ENCODE measurements around the gene CCR3. TPM values are rescaled to one million over a fixed set of nuclear protein-coding genes. Genes with fewer than 3 reads are reported as not detected.
"Not testable (repeated sequence)": the region's sequence is repeated elsewhere in the genome, so short reads cannot be mapped to it uniquely, and the experiment has no call there.

The CCR3 gene
- polyA plus RNA-seq (ENCODE audit: insufficient read length in 4 of 4): under 1 TPM in 1 of 4 donors, not detected in 3; 0.27 TPM

DNA sequence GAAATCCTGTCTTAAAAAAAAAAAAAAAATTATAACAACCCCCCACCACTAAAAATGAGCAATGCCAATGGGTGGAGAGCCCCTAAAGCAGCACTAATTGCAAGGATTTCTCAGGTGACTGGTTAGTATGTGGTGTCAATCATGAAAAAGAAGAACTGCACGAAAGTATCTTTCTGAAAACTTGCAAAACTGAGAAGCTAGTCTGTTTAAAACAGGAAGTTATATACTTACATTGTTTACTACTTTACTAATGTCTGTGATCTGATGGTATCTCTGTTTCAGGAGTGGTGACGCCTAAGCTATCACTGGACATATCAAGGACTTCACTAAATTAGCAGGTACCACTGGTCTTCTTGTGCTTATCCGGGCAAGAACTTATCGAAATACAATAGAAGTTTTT lies at the start of gene CCR3:
Gene CCR3 (plus strand): TSS at position 341 of the 400 bp plus-strand sequence. CDS start 22,699 bp downstream, outside the sequence.
- no peak for DNase-seq (ENCODE audit: low read depth in 4 of 4, low spot score in 3 of 4)

DNA sequence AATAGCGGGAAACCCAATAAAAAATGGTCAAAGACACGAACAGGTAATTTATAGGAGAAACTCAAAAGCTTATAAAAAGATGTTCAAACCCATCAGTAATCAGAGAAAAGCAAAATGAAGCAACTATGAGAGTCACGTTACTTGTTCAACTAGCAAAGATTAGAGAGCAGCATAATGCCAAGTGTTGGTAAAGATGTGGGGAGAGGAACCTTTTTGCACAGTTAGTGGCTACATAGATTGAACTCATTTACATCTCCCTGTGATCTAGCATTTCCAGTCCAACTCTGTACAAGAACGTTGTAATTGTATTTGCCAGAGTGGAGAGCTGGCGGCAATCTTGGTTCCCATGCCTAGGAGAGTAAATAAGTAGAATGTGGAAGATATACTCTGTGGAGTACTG lies 49.3 kb upstream of the CCR3 start:
- no peak for DNase-seq (ENCODE audit: low read depth in 4 of 4, low spot score in 3 of 4)

- no peak for DNase-seq (ENCODE audit: low read depth in 4 of 4, low spot score in 3 of 4)
These were observed 48.8 kb upstream of the CCR3 start for GRCh38 chr3:46193436-46193835.

DNA sequence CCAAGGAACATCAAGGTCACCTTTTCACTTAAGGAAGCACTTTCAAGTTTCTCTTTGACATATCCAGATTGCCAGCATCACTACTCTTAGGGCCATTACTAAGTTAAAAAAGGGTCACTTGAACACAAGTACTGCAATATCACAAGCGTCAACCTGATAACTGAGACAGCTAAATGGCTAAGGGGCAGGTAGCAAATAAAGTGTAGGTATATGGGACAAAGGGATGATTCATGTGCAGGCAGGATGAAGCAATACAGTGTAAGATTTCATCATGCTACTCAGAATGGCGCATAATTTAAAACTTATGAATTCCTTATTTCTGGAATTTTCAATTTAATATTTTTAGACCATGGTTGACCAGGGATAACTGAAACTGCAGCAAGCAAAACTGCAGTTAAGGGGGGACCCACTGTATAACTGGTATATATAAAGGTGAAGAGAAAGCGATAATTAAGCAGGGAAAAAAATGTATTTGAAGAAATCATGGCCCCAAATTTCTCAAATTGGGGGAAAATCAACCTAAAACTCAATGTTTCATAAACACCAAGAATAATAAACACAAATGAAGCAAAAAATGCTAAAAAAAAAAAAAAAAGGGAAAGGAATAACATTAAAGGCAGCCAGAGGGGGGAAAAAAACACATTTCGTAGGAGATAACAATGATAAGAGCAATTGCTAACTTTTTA lies 47.2 kb upstream of the CCR3 start:
- DNase-seq (ENCODE audit: low read depth in 4 of 4, low spot score in 3 of 4): no peak

GRCh38 chr3:46196261-46196957 lies 45.9 kb upstream of the CCR3 start:
- DNase-seq (ENCODE audit: low read depth in 4 of 4, low spot score in 3 of 4): no peak

GRCh38 chr3:46200211-46200610 lies 42.0 kb upstream of the CCR3 start:
- DNase-seq (ENCODE audit: low read depth in 4 of 4, low spot score in 3 of 4): no peak

DNA sequence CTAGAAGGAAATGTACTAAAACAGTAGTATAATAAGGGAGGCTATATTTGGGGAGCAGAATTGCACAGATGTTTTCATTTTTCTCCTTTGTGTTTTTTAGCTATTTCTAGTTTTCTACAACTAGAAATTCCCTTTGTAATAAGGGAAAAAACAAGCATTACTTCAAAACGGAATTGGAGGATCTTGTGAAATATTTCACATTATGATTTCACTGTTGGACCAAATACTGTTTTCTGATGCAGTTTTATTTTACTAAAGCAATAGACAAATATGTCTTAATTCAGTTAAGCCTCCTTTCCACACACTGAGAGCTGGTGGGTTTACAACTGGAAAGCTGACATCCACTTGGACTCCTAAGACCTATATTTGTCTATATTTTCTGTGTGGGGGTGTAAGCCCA lies 41.5 kb upstream of the CCR3 start:
- DNase-seq (ENCODE audit: low read depth in 4 of 4, low spot score in 3 of 4): no peak

DNA sequence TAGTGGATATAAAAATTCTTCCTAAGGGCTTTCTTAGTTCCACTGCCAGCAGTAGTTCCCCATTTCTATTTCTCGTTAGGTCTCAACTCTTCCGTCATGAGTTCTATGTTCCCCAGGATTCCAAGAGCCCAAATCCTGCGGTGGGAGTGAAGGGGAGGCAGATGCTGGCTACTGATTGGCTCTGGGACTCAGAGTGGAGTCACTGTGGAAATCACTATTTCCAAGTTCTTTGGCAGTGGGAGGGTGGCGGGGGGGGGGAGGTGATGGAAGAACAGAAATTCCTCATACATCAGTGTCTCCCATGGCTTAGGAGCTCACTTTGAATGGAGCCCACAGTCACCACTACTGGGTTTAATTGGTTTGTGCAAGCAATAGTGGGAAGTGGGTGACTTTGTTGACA lies 39.7 kb upstream of the CCR3 start:
- no peak for DNase-seq (ENCODE audit: low read depth in 4 of 4, low spot score in 3 of 4)

- DNase-seq (ENCODE audit: low read depth in 4 of 4, low spot score in 3 of 4): no peak
These were observed 38.6 kb upstream of the CCR3 start for GRCh38 chr3:46203681-46204080.

DNA sequence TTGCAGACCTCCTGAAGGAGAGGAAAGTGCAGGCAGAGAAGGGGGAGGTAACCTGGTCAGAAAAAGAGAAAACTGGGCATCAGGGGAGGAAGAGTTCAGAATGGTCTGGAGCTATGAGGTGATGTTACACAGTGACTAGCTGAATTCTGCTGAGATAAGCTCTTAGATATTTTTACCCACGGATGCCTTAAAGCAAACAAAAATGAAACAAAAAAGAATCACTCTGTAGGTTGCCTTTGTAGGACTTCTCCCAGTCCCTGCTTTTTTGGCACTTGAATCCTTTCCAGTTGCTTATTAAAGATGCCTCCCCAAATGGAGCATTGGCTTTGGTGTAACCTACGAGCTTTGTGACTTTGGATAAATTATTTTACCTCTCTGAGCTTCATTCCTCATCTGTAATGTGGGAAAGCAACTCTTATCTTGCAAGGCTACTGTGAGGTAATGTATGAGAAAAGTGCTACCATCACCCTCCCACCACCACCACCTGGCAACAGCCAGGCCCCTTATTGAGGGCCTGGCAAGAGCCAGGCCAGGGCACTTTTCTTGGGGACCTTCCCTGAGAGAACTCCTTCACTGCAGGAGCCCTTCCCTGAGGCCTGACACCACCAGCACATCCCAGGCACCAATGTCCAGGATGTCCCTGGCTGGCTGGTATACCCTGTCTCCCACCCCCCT lies 36.8 kb upstream of the CCR3 start:
- no peak for DNase-seq (ENCODE audit: low read depth in 4 of 4, low spot score in 3 of 4)

- DNase-seq (ENCODE audit: low read depth in 4 of 4, low spot score in 3 of 4): no peak
These were observed 35.8 kb upstream of the CCR3 start for GRCh38 chr3:46206282-46207015.

DNA sequence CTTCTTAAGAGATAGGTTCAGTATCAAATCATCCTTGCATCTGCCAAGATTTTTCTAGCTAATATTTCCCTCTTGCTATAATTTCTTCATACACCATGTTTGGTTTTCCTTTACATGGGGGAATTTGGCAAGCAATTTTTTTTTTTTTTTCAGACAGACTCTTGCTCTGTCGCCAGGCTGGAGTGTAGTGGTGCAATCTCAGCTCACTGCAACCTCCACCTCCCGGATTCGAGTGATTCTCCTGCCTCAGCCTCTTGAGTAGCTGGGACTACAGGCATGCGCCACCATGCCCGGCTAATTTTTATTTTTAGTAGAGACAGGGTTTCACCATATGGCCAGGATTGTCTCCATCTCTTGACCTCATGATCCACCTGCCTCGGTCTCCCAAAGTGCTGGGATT lies 34.7 kb upstream of the CCR3 start:
- DNase-seq (ENCODE audit: low read depth in 4 of 4, low spot score in 3 of 4): not testable (repeated sequence)

- peak in 1 of 4 donors; percentile 6 for DNase-seq (ENCODE audit: low read depth in 4 of 4, low spot score in 3 of 4)
These were observed 34.0 kb upstream of the CCR3 start, which contains the start of gene CCR1 for GRCh38 chr3:46208167-46208704. TSS of gene CCR1 (minus strand) at chr3:46208313. CDS start at chr3:46204313, 4,000 bp downstream.

DNA sequence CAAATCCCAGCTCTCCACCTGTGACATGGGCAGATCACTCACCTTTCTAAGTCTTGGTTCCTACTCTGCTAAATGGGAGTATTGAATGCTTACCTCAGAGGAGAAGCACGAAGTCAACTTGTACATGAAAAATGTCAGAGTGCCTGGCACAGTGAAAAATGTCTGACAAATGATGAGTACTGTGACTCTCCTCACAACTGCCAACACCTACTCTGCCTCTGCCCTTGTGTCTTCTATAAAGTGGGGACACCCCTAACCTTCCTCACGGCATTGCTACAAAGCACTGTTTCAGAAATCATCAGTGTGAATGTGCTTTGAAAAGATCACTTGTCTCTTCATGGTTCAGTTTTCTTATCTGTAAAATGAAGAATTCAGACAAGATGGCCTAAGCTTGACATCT lies 33.2 kb upstream of the CCR3 start:
- DNase-seq (ENCODE audit: low read depth in 4 of 4, low spot score in 3 of 4): no peak

- no peak for DNase-seq (ENCODE audit: low read depth in 4 of 4, low spot score in 3 of 4)
These were observed 32.4 kb upstream of the CCR3 start for GRCh38 chr3:46209746-46210470.

DNA sequence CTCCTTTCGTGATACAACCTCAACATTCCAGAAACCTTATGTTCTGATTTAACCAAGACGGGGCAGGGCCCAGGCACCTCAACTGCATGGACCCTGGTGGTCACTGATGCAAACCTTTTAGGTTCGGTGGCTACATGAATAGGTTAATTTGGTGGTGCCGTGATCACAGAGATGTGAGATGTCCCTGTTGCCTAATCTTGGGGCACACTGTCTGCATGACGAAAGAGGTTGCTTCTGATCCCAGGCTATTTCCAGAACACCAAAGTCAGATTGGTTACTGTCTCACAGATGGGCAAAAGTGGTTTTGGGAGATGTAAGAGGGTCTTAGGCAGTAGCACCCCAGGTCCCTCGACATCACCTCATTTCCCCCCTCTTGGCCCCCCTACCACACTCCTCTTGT lies 30.2 kb upstream of the CCR3 start:
- no peak for DNase-seq (ENCODE audit: low read depth in 4 of 4, low spot score in 3 of 4)

DNA sequence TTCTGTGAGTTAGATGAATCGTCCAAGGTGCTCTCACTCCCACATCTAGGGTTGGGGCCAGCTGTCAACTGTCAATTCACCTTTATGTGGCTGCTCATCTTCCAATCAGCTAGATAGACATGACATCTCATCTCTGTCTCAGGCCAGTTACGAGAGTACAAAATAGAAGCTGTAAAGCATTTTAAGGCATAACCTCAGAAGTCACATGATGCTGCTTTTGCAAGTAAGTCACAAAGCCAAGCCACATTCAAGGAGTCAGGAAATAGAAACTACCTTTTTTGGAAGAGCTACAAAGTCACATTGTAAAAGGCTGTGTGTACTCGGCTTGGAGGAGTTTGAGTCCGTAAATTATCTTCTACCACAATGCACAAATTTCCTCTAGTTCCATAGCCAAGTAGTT lies 29.1 kb upstream of the CCR3 start:
- no peak for DNase-seq (ENCODE audit: low read depth in 4 of 4, low spot score in 3 of 4)

DNA sequence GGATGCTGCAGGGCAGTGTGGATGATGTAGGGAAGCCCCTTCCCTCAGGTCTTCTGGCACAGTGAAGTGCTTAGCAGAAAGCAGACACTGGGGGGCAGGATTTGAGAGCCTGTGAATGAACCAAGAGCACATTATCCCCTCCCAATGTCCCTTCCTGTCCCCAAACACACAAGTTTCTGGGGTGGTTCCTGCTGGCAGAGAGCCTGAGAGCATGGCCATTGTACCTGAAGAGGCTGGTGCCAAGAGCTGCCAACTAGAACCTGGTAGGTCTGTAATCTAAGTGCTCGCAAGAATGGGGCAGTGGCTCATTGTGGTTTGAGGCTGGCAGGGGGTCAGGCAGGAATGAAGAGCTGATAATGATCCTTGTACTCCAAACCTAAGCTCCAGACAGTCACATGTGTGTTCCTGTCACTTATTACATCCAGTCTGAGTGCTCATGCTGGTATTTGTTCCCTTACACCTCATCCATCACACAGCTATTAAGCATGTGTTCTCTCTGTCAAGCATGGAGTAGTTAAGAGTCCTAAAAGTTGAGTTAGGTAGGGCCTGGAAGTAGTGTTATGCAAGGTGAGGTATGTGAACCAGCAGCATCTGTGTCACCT lies 27.4 kb upstream of the CCR3 start:
- DNase-seq (ENCODE audit: low read depth in 4 of 4, low spot score in 3 of 4): no peak

GRCh38 chr3:46215810-46216414 lies 26.3 kb upstream of the CCR3 start:
- no peak for DNase-seq (ENCODE audit: low read depth in 4 of 4, low spot score in 3 of 4)
